ENCODE results near the gene ACTN4. TPM values are rescaled to one million over a fixed set of nuclear protein-coding genes. Genes with fewer than 3 reads are reported as not detected.

Gene ACTN4
- total and polyA plus RNA-seq, 2 donors (not counting 3 experiments of a cell fraction or from before 2014, with no cell fraction given) = 313 to 748 TPM

- intact Hi-C loops (cut with micrococcal nuclease) = no loop called here
- Histone ChIP-seq H3K27ac (ENCODE audit: insufficient read depth, low read depth, low read length) (no peak overlapping the region), H3K4me1 (ENCODE audit: control insufficient read depth, extremely low read depth, insufficient read depth, low read length) (peaks cover 17% of the 10 kb centered on the region), H3K4me2 (ENCODE audit: insufficient read depth, low read length) (no peak overlapping the region), H3K9me1 (replicated peaks; ENCODE audit: control insufficient read depth, extremely low read depth, insufficient read depth, low read length) (no peaks in the 10 kb centered on the region), H3K27me3 (ENCODE audit: control insufficient read depth in 2 of 2, insufficient read depth in 2 of 2, low read length in 2 of 2) (no peaks in the 10 kb centered on the region), H3K36me3 (ENCODE audit: control insufficient read depth in 2 of 2, extremely low read depth in 1 of 2, insufficient read depth in 2 of 2, low read length in 2 of 2) (peaks cover 12 to 33% of the 10 kb centered on the region in 2 experiments), H3K4me3 (replicated peaks in 1 of 3; ENCODE audit: insufficient read depth in 1 of 3, low read depth in 1 of 3, low read length in 3 of 3) (no peak overlapping the region), H2AFZ (ENCODE audit: low read depth, low read length) (no peak overlapping the region), H3K9me3 (replicated peaks; ENCODE audit: control insufficient read depth, insufficient read depth, low read length) (no peaks in the 10 kb centered on the region), H3K79me2 (ENCODE audit: control insufficient read depth, insufficient read depth, low read length) (no peaks in the 10 kb centered on the region), H3K9ac (replicated peaks; ENCODE audit: extremely low read depth, insufficient read depth, low read length) (no peak overlapping the region), H4K20me1 (replicated peaks; ENCODE audit: control insufficient read depth, extremely low read depth, insufficient read depth, low read length) (no peaks in the 10 kb centered on the region)
- dilution Hi-C loops (cut with MboI; ENCODE audit: extremely low pct_ligation_motif_present, low sequenced_read_pairs) = no loop called here
- BruUV-seq (replicated peaks) = no TSS peak
- no peak for DNase-seq (ENCODE audit: low read depth, low spot score)
- CTCF ChIA-PET = interaction anchor here (1.1 to 1.2 kb wide), 2 partner anchors 169 to 199 kb away, joined by 3 to 4 read pairs; partner anchors contain the start of genes MRPS12, NFKBIB, SARS2 and SIRT2
- TF ChIP-seq MAX (IDR thresholded peaks at IDR 0.05; ENCODE audit: insufficient read depth, insufficient read length) = no peak
- no peak for TF ChIP-seq POLR2AphosphoS5 (IDR thresholded peaks at IDR 0.05; ENCODE audit: insufficient read depth, low read depth, low read length)
- no peak for TF ChIP-seq EZH2 (IDR thresholded peaks at IDR 0.05; ENCODE audit: borderline replicate concordance, low read depth, low read length, severe bottlenecking)
- TF ChIP-seq GATA2 (IDR thresholded peaks at IDR 0.05; ENCODE audit: insufficient read depth, insufficient read length, low read depth, low read length) = no peak
- no peak for TF ChIP-seq MYC (IDR thresholded peaks at IDR 0.05; ENCODE audit: low read depth, low read length)
- no peak for TF ChIP-seq POLR2A (IDR thresholded peaks at IDR 0.05; ENCODE audit: low read depth, low read length)
- no peak for TF ChIP-seq CTCF (IDR thresholded peaks at IDR 0.05; ENCODE audit: extremely low read depth in 1 of 2, insufficient read depth in 1 of 2, low read depth in 1 of 2, low read length in 2 of 2)
- TF ChIP-seq FOS (IDR thresholded peaks at IDR 0.05; ENCODE audit: borderline replicate concordance, insufficient read depth, low read length) = no peak
- no peak for TF ChIP-seq JUN (IDR thresholded peaks at IDR 0.05; ENCODE audit: borderline replicate concordance, insufficient read depth, insufficient read length, low read depth)
- POLR2A ChIA-PET = no interaction called here
- no peak for FAIRE-seq
Observed at GRCh38 chr19:38730731-38731589, 83.5 kb downstream of the ACTN4 start.
